H1 (cell line): ENCODE measurements around the gene CABCOCO1. TPM values are rescaled to one million over a fixed set of nuclear protein-coding genes. Genes with fewer than 3 reads are reported as not detected.

Source experiments
- BACH1 ChIP-seq: IDR thresholded peaks from 2 replicates; pipeline ENCODE4 v1.6.1; 2012; ENCODE audit warnings: low read length, improper control_type of control experiment
- FOSL1 ChIP-seq: IDR thresholded peaks from 2 replicates; pipeline ENCODE4 v1.6.1; 2011; ENCODE audit warnings: mild to moderate bottlenecking, low read depth, low read length, moderate library complexity; ENCODE audit not compliant: insufficient read depth
- HDAC6 ChIP-seq: IDR thresholded peaks from one replicate; pipeline ENCODE4 v1.7.1; 2012; ENCODE audit warnings: low read depth, mild to moderate bottlenecking, inconsistent platforms, low read length, moderate library complexity
- KDM4A ChIP-seq: IDR thresholded peaks from one replicate; pipeline ENCODE4 v1.7.1; 2012; ENCODE audit warnings: low read depth, mild to moderate bottlenecking, moderate library complexity, low read length, inconsistent platforms; ENCODE audit not compliant: severe bottlenecking
- MAFK ChIP-seq: IDR thresholded peaks from 2 replicates; pipeline ENCODE4 v1.6.1; 2012; ENCODE audit warnings: low read depth, mild to moderate bottlenecking, improper control_type of control experiment, low read length
- NRF1 ChIP-seq: IDR thresholded peaks from 2 replicates; pipeline ENCODE4 v1.6.1; 2011; ENCODE audit warnings: mild to moderate bottlenecking, low read depth, low read length, improper control_type of control experiment
- RBBP5 ChIP-seq: IDR thresholded peaks from 2 replicates; pipeline ENCODE4 v1.7.1; 2012; ENCODE audit warnings: low read depth, mild to moderate bottlenecking, inconsistent platforms, low read length, moderate library complexity, borderline replicate concordance
- TAF7 ChIP-seq: optimal IDR thresholded peaks from 2 replicates; pipeline ENCODE3; 2011; ENCODE audit warnings: low read depth, mild to moderate bottlenecking, inconsistent platforms, low read length, moderate library complexity, borderline replicate concordance
- YY1 ChIP-seq: IDR thresholded peaks from 2 replicates; pipeline ENCODE4 v1.6.1; 2011; ENCODE audit warnings: low read depth, mild to moderate bottlenecking, low read length
- polyA plus RNA-seq, 7 experiments: library from polyadenylated mRNA; depleted of rRNA in 3 of 7; stranded (reverse) in 5 of 7; unstranded in 2 of 7; fragments of >200 nt in 5 of 7; fragments of 200-250 nt in 2 of 7; gene quantifications; 1 replicate in 5 of 7; 2 replicates in 1 of 7; 4 replicates in 1 of 7; pipeline versions ENCODE4 v1.2.1 to v1.2.3, GENCODE V29; 2011 to 2013; ENCODE audit warnings: missing spikeins in 2 of 7, mixed read lengths in 2 of 7
- total RNA-seq: library from RNA; stranded (reverse); fragmentation: NEBNext Ultra II Directional; extraction: Animal tissue kit (Norgen Biotek cat#: 25700); gene quantifications from 2 replicates; pipeline ENCODE4 v1.2.1, GENCODE V29; 2021

Gene CABCOCO1
- total and polyA plus RNA-seq, 2 of the 8 experiments (the other 6 are each of a cell fraction or from before 2014, with no cell fraction given): not detected

DNA sequence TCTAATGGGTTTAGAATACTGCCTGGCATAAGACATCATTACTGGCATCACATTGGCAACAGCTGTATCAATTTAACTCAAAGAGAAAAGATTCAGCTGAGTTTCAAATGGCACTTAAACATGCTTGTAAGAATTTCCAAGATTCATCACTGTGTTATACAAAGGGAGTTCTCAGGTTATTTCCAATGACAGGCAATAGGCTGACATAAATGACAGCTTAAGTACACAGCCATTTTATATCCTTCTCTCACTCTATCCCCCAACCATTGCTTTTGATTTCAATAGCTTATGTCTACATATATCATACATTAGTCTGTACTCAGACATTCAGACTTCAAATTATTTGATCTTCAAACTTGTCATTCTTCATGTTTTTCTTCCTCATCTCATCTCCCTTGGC is 45.5 kb upstream of the CABCOCO1 start (continued):
- TF ChIP-seq FOSL1 (no peak), NRF1 (no peak), HDAC6 (no peak), KDM4A (no peak), RBBP5 (no peak), YY1 (no peak), TAF7 (no peak), MAFK (no peak), BACH1 (no peak)
